Erythroblast (primary cell): ENCODE results near the gene SSNA1.

Source experiments
- GATA1 ChIP-seq: IDR thresholded peaks from 2 replicates; pipeline ENCODE4 v1.6.1; 2011; ENCODE audit warnings: low read depth, mild to moderate bottlenecking, control low read depth, low read length, moderate library complexity
- POLR2A ChIP-seq: IDR thresholded peaks from 2 replicates; pipeline ENCODE4 v1.6.1; 2011; ENCODE audit warnings: mild to moderate bottlenecking, low read length

DNA sequence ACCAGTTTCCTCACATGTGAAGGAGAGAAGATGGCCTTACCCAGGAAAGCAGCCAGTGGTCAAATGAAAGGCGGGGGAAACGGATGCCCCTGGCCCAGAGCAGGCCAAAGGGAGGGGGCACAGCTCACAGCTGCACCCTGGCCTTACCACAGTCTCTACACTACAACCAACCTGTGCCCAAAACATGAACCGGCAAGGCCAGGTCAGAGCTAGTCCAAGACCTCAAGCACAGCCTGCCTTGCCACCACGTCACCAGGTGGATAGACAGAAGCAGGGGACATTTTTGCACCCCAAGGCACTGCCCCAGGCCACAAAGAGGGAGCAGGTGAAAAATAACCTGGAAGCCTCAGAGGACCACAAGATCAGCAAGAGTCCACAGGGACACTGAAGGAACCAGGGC, 45.0 kb upstream of the SSNA1 start:
- TF ChIP-seq POLR2A = no peak
- TF ChIP-seq GATA1 = no peak
